HG02870 (cell line): ENCODE data around the gene PHGDH.
"Not testable (repeated sequence)": the region's sequence is repeated elsewhere in the genome, so short reads cannot be mapped to it uniquely, and the experiment has no call there.

ENCODE experiments used
- ATAC-seq: cut with Tn5 transposase; IDR thresholded peaks from one replicate; pipeline ENCODE4 v1.9.1; 2021; ENCODE audit warnings: mild to moderate bottlenecking, moderate library complexity; ENCODE audit not compliant: unreplicated experiment

The PHGDH gene

GRCh38 chr1:119786473-119787050 is 74.8 kb downstream of the PHGDH start:
- ATAC-seq: not testable (repeated sequence)

- no peak for ATAC-seq
Observed at GRCh38 chr1:119787776-119788175, 76.0 kb downstream of the PHGDH start.

GRCh38 chr1:119790451-119791198 is 78.9 kb downstream of the PHGDH start:
- ATAC-seq: no peak

- no peak for ATAC-seq
Observed at GRCh38 chr1:119791377-119791776, 79.6 kb downstream of the PHGDH start.
